H1 (cell line): ENCODE results near the gene HS3ST6. TPM values are rescaled to one million over a fixed set of nuclear protein-coding genes. Genes with fewer than 3 reads are reported as not detected.
A peak's percentile ranks its signal among the peaks of the same experiment; 100 is the strongest.

Experiments
- CTCF ChIA-PET: fragments of 300-600 bp; sonication (Branson Sonifier 250); formaldehyde crosslinking; loops from one replicate; lab custom pipeline; 2021; ENCODE audit not compliant: partially characterized antibody; lab: Charles Lee
- POLR2A ChIA-PET: fragments of 300-600 bp; sonication (Branson Sonifier 250); formaldehyde crosslinking; loops from one replicate; lab custom pipeline; 2021; ENCODE audit warnings: inconsistent platforms; ENCODE audit not compliant: partially characterized antibody; lab: Charles Lee
- DNase-seq, 2 experiments: peaks; one replicate each; pipeline versions ENCODE4 v3.0.0 to v3.0.0-alpha.2; 2010 to 2022; ENCODE audit warnings: low spot score in 2 of 2, low read depth in 1 of 2, mixed read lengths in 1 of 2
- FAIRE-seq: peaks from 2 replicates; lab custom pipeline; 2011; peaks lifted over from hg19 to GRCh38; lab: Jason Lieb, UNC
- H2AFZ ChIP-seq: 2 replicates; pipeline ENCODE4 v1.8.1; 2012; ENCODE audit warnings: low read length, inconsistent platforms
- H2AK5ac ChIP-seq: 2 replicates; pipeline ENCODE4 v1.6.1; 2013; ENCODE audit warnings: low read depth, low read length
- H2BK120ac ChIP-seq: replicated peaks from 2 replicates; pipeline ENCODE3; 2013; ENCODE audit warnings: low read depth, low read length, inconsistent platforms
- H2BK12ac ChIP-seq: 2 replicates; pipeline ENCODE4 v1.6.1; 2013; ENCODE audit warnings: low read depth, low read length
- H2BK15ac ChIP-seq: 2 replicates; pipeline ENCODE4 v1.6.1; 2013; ENCODE audit warnings: low read length
- H2BK20ac ChIP-seq: 2 replicates; pipeline ENCODE4 v1.6.1; 2013; ENCODE audit warnings: low read length
- H2BK5ac ChIP-seq: 2 replicates; pipeline ENCODE4 v1.6.1; 2013; ENCODE audit warnings: low read depth, low read length
- H3K14ac ChIP-seq: 2 replicates; pipeline ENCODE4 v1.6.1; 2013; ENCODE audit warnings: inconsistent platforms; ENCODE audit not compliant: insufficient read length
- H3K18ac ChIP-seq: 2 replicates; pipeline ENCODE4 v1.6.1; 2013; ENCODE audit warnings: low read length; ENCODE audit errors: extremely low read depth
- H3K23ac ChIP-seq: 2 replicates; pipeline ENCODE4 v1.6.1; 2013; ENCODE audit warnings: inconsistent platforms; ENCODE audit not compliant: insufficient read length
- H3K23me2 ChIP-seq: 2 replicates; pipeline ENCODE4 v1.6.1; 2013; ENCODE audit warnings: low read depth, low read length
- H3K27ac ChIP-seq: 2 replicates; pipeline ENCODE4 v1.6.1; 2011; ENCODE audit warnings: low read depth, low read length, inconsistent platforms
- H3K27me3 ChIP-seq, 4 experiments: replicated peaks in 1 of 4; 1 replicate in 1 of 4; 2 replicates in 3 of 4; pipeline versions ENCODE4 v1.6.1 to v1.8.1; 2011 to 2013; ENCODE audit warnings: low read length in 3 of 4, mild to moderate bottlenecking in 3 of 4, inconsistent platforms in 2 of 4, mixed read lengths in 2 of 4, moderate library complexity in 1 of 4; ENCODE audit not compliant: control insufficient read depth in 3 of 4, insufficient read depth in 3 of 4; ENCODE audit errors: extremely low read depth in 1 of 4
- H3K36me3 ChIP-seq, 4 experiments: 2 replicates each; pipeline versions ENCODE4 v1.6.1 to v1.8.1; 2011 to 2013; ENCODE audit warnings: mild to moderate bottlenecking in 4 of 4, low read length in 3 of 4, moderate library complexity in 2 of 4, control low read depth in 1 of 4, inconsistent platforms in 1 of 4; ENCODE audit not compliant: insufficient read depth in 4 of 4, control insufficient read depth in 2 of 4
- H3K4ac ChIP-seq: replicated peaks from 2 replicates; pipeline ENCODE3; 2013; ENCODE audit warnings: low read length, low read depth, mixed read lengths, inconsistent platforms; ENCODE audit not compliant: insufficient read length
- H3K4me1 ChIP-seq, 4 experiments: replicated peaks in 1 of 4; 1 replicate in 1 of 4; 2 replicates in 3 of 4; pipeline versions ENCODE4 v1.6.1 to v1.8.1; 2011 to 2013; ENCODE audit warnings: low read length in 3 of 4, inconsistent platforms in 2 of 4, mixed read lengths in 1 of 4; ENCODE audit not compliant: insufficient read depth in 4 of 4, control insufficient read depth in 3 of 4
- H3K4me2 ChIP-seq, 2 experiments: 2 replicates each; pipeline versions ENCODE4 v1.6.1 to v1.8.1; 2011 to 2013; ENCODE audit warnings: low read depth in 2 of 2, low read length in 2 of 2, control low read depth in 1 of 2, inconsistent platforms in 1 of 2, mild to moderate bottlenecking in 1 of 2; ENCODE audit not compliant: insufficient read depth in 1 of 2
- H3K4me3 ChIP-seq, 4 experiments: fragments of 200-600, 300-600 bp in 1 of 4; sonication (generic), shearing (Covaris generic), sonication (Bioruptor Twin) in 1 of 4; 2 replicates each; pipeline versions ENCODE4 v1.5.1 to v1.8.1; 2011 to 2016; ENCODE audit warnings: low read length in 4 of 4, low read depth in 3 of 4, control low read depth in 2 of 4, inconsistent platforms in 2 of 4, mild to moderate bottlenecking in 2 of 4, mixed read lengths in 1 of 4, moderate library complexity in 1 of 4; ENCODE audit not compliant: insufficient read depth in 2 of 4; ENCODE audit errors: extremely low read depth in 1 of 4
- H3K56ac ChIP-seq: replicated peaks from 2 replicates; pipeline ENCODE3; 2013; ENCODE audit warnings: low read depth, mild to moderate bottlenecking, mixed read lengths, low read length, inconsistent platforms; ENCODE audit not compliant: insufficient read length
- H3K79me1 ChIP-seq: 2 replicates; pipeline ENCODE4 v1.6.1; 2013; ENCODE audit warnings: low read depth, low read length, control low read depth
- H3K79me2 ChIP-seq, 2 experiments: 2 replicates each; pipeline versions ENCODE4 v1.6.1 to v1.8.1; 2012 to 2013; ENCODE audit warnings: low read length in 2 of 2, mild to moderate bottlenecking in 2 of 2, inconsistent platforms in 1 of 2; ENCODE audit not compliant: insufficient read depth in 2 of 2, control insufficient read depth in 1 of 2
- H3K9ac ChIP-seq, 4 experiments: replicated peaks in 1 of 4; 1 replicate in 1 of 4; 2 replicates in 3 of 4; pipeline versions ENCODE4 v1.6.1 to v1.8.1; 2011 to 2013; ENCODE audit warnings: low read depth in 3 of 4, low read length in 3 of 4, control low read depth in 2 of 4, mild to moderate bottlenecking in 2 of 4, moderate library complexity in 2 of 4, inconsistent platforms in 1 of 4; ENCODE audit errors: extremely low read depth in 1 of 4
- H3K9me3 ChIP-seq, 2 experiments: 2 replicates each; pipeline versions ENCODE4 v1.6.1 to v1.8.1; 2012 to 2013; ENCODE audit warnings: mild to moderate bottlenecking in 2 of 2, moderate library complexity in 2 of 2, control low read depth in 1 of 2, inconsistent platforms in 1 of 2, low read depth in 1 of 2, low read length in 1 of 2, mixed read lengths in 1 of 2; ENCODE audit not compliant: insufficient read depth in 2 of 2
- H4K20me1 ChIP-seq, 2 experiments: replicated peaks in 1 of 2; 2 replicates each; pipeline versions ENCODE3 to v1.8.1; 2011 to 2013; ENCODE audit warnings: inconsistent platforms in 2 of 2, low read length in 2 of 2, mild to moderate bottlenecking in 1 of 2; ENCODE audit not compliant: insufficient read depth in 2 of 2, control insufficient read depth in 1 of 2
- H4K5ac ChIP-seq: 2 replicates; pipeline ENCODE4 v1.6.1; 2013; ENCODE audit warnings: low read length, low read depth, mixed read lengths, inconsistent platforms; ENCODE audit not compliant: insufficient read length
- H4K8ac ChIP-seq: 2 replicates; pipeline ENCODE4 v1.8.0; 2013; ENCODE audit warnings: mild to moderate bottlenecking, moderate library complexity, low read length, inconsistent platforms; ENCODE audit not compliant: insufficient read depth; ENCODE audit errors: extremely low read depth
- H4K91ac ChIP-seq: replicated peaks from 2 replicates; pipeline ENCODE3; 2013; ENCODE audit warnings: low read length, mixed read lengths, inconsistent platforms; ENCODE audit not compliant: insufficient read length
- CBX5 ChIP-seq: fragments of 300-800, 300-1000 bp; sonication (generic); IDR thresholded peaks from 2 replicates; pipeline ENCODE4 v1.7.1; 2016; ENCODE audit warnings: antibody characterized with exemption, low read length, low read depth
- CHD1 ChIP-seq: IDR thresholded peaks from 2 replicates; pipeline ENCODE4 v1.6.1; 2012; ENCODE audit warnings: low read depth, low read length, improper control_type of control experiment
- CREB1 ChIP-seq: IDR thresholded peaks from 2 replicates; pipeline ENCODE4 v1.6.1; 2012; ENCODE audit warnings: inconsistent platforms
- EGR1 ChIP-seq: IDR thresholded peaks from 2 replicates; pipeline ENCODE4 v1.6.1; 2011; ENCODE audit warnings: low read depth, low read length, borderline replicate concordance
- JUN ChIP-seq: IDR thresholded peaks from 2 replicates; pipeline ENCODE4 v1.6.1; 2011; ENCODE audit warnings: low read depth, mild to moderate bottlenecking, improper control_type of control experiment, low read length
- WGBS, 2 experiments: shearing (Covaris generic) in 1 of 2; methylation state at CpG; one replicate each; pipeline versions ENCODE4 v1.1.6 to v1.1.7; 2013 to 2015; ENCODE audit warnings: low lambda C conversion rate in 2 of 2, mixed read lengths in 2 of 2, inconsistent platforms in 1 of 2, low coverage in 1 of 2, missing lambda C conversion rate in 1 of 2; ENCODE audit not compliant: insufficient replicate concordance in 2 of 2, insufficient coverage in 1 of 2, insufficient read length in 1 of 2; ENCODE audit errors: extremely low coverage in 1 of 2, missing lambda C conversion rate in 1 of 2; 5-methylcytosine and 5-hydroxymethylcytosine counted together
- polyA plus RNA-seq, 7 experiments: library from polyadenylated mRNA; depleted of rRNA in 3 of 7; stranded (reverse) in 5 of 7; unstranded in 2 of 7; fragments of >200 nt in 5 of 7; fragments of 200-250 nt in 2 of 7; gene quantifications; 1 replicate in 5 of 7; 2 replicates in 1 of 7; 4 replicates in 1 of 7; pipeline versions ENCODE4 v1.2.1 to v1.2.3, GENCODE V29; 2011 to 2013; ENCODE audit warnings: missing spikeins in 2 of 7, mixed read lengths in 2 of 7
- total RNA-seq: library from RNA; stranded (reverse); fragmentation: NEBNext Ultra II Directional; extraction: Animal tissue kit (Norgen Biotek cat#: 25700); gene quantifications from 2 replicates; pipeline ENCODE4 v1.2.1, GENCODE V29; 2021

HS3ST6 gene
- total and polyA plus RNA-seq, 2 of the 8 experiments (the other 6 are each of a cell fraction or from before 2014, with no cell fraction given), result 0.36 to 0.39 TPM

- no peak overlapping the region for H3K27ac ChIP-seq
- H3K4ac ChIP-seq, result no peak overlapping the region
- ChIA-PET CTCF (interaction anchor here (0.7 to 2.7 kb wide), 5 partner anchors 15 to 36 kb away, joined by 3 to 10 read pairs (median 4); partner anchors contain the start of gene MEIOB), POLR2A (interaction anchor here (1.1 to 3.6 kb wide), 5 partner anchors 8 to 247 kb away, joined by 3 to 17 read pairs (median 4); partner anchors contain the start of genes HS3ST6, RPS2 and TRAF7)
- no peak overlapping the region; the same call in none of the 2 replicates for H3K18ac ChIP-seq
- no peaks in the 10 kb centered on the region for H3K9me3 ChIP-seq
- 78% methylated on average over 7 of the region's 17 CpGs; no CpG with 5 or more reads in 1 of the 2 experiments for WGBS, 2 experiments
- H3K23ac ChIP-seq, result no peak overlapping the region
- no peaks in the 10 kb centered on the region for H3K36me3 ChIP-seq
- H2BK5ac ChIP-seq, result peak overlapping the region; percentile 35; the same call in 1 of the 2 replicates
- H2AK5ac ChIP-seq, result 0 out of 2 replicates have a peak overlapping the region, but pooled peaks have one; percentile 25
- H4K91ac ChIP-seq, result peak overlapping the region; percentile 54
- peak overlapping the region; percentile 21 for H2BK120ac ChIP-seq
- no peak for DNase-seq
- H2BK15ac ChIP-seq, result 0 out of 2 replicates have a peak overlapping the region, but pooled peaks have one; percentile 61
- no peaks in the 10 kb centered on the region for H3K79me2 ChIP-seq
- H3K56ac ChIP-seq, result no peak overlapping the region
- H2BK20ac ChIP-seq, result no peak overlapping the region; the same call in 1 of the 2 replicates
- peaks cover 0 to 17% (median 3%) of the 10 kb centered on the region in 4 experiments; a peak in 3 of 7 replicates for H3K4me1 ChIP-seq
- H3K23me2 ChIP-seq, result no peaks in the 10 kb centered on the region
- no peak overlapping the region for H3K9ac ChIP-seq
- no peak overlapping the region for H3K4me2 ChIP-seq
- H3K14ac ChIP-seq, result no peak overlapping the region
- no peak for FAIRE-seq
- H4K5ac ChIP-seq, result no peak overlapping the region
- H3K79me1 ChIP-seq, result no peaks in the 10 kb centered on the region
- no peaks in the 10 kb centered on the region for H4K20me1 ChIP-seq
- peak overlapping the region; percentile 11; the same call in 1 of the 2 replicates for H2AFZ ChIP-seq
- peak overlapping the region; percentile 65; the same call in 1 of the 2 replicates for H4K8ac ChIP-seq
- H2BK12ac ChIP-seq, result no peak overlapping the region
- H3K4me3 ChIP-seq, result no peak overlapping the region
- H3K27me3 ChIP-seq, result peaks cover 0 to 2% (median 0%) of the 10 kb centered on the region in 4 experiments; a peak in 3 of 7 replicates
- TF ChIP-seq CREB1 (no peak), CBX5 (no peak), EGR1 (no peak), CHD1 (no peak), JUN (no peak)
These were observed 10.0 kb downstream of the HS3ST6 start for GRCh38 chr16:1908184-1908583.
